Measurements from ENCODE around the gene LAMA5. TPM values are rescaled to one million over a fixed set of nuclear protein-coding genes. Genes with fewer than 3 reads are reported as not detected.

LAMA5 gene
- total and polyA plus RNA-seq, 9 donors: 4.7 to 115 (median 42.2) TPM

GRCh38 chr20:62317167-62317655 lies 49.9 kb downstream of the LAMA5 start:
- Histone ChIP-seq H3K9me3 (no peaks in the 10 kb centered on the region), H3K4me3 (no peak overlapping the region), H3K4me1 (ENCODE audit: insufficient read depth) (peaks cover 3% of the 10 kb centered on the region), H3K27me3 (no peaks in the 10 kb centered on the region), H3K27ac (no peak overlapping the region), H3K36me3 (no peaks in the 10 kb centered on the region)
- intact Hi-C loops (cut with DNase I): no loop called here
- no peak for DNase-seq
- WGBS, 3 donors: 25 to 39% (median 34%) methylated on average over 17 to 18 of the region's 18 CpGs
- TF ChIP-seq EP300 (IDR thresholded peaks at IDR 0.05) (no peak), POLR2A (IDR thresholded peaks at IDR 0.05) (no peak), CTCF (IDR thresholded peaks at IDR 0.05) (no peak)

- Histone ChIP-seq H3K9me3 (no peaks in the 10 kb centered on the region), H3K4me3 (no peak overlapping the region), H3K36me3 (no peaks in the 10 kb centered on the region), H3K27ac (no peak overlapping the region), H3K27me3 (no peaks in the 10 kb centered on the region), H3K4me1 (ENCODE audit: insufficient read depth) (peaks cover 3% of the 10 kb centered on the region)
- intact Hi-C loops (cut with DNase I): no loop called here
- DNase-seq: no peak
- TF ChIP-seq POLR2A (IDR thresholded peaks at IDR 0.05): no peak
- no peak for TF ChIP-seq CTCF (IDR thresholded peaks at IDR 0.05)
- TF ChIP-seq EP300 (IDR thresholded peaks at IDR 0.05): no peak
- WGBS, 3 donors: 45 to 77% (median 47%) methylated on average over 30 to 40 of the region's 40 CpGs
These were observed 50.6 kb downstream of the LAMA5 start for GRCh38 chr20:62316331-62317166.

GRCh38 chr20:62315773-62316172 lies 51.3 kb downstream of the LAMA5 start:
- Histone ChIP-seq H3K9me3 (no peaks in the 10 kb centered on the region), H3K4me1 (ENCODE audit: insufficient read depth) (peaks cover 3% of the 10 kb centered on the region), H3K27ac (no peak overlapping the region), H3K36me3 (no peaks in the 10 kb centered on the region), H3K27me3 (no peaks in the 10 kb centered on the region), H3K4me3 (no peak overlapping the region)
- TF ChIP-seq CTCF (IDR thresholded peaks at IDR 0.05): no peak
- no peak for TF ChIP-seq EP300 (IDR thresholded peaks at IDR 0.05)
- intact Hi-C loops (cut with DNase I): no loop called here
- no peak for DNase-seq
- 89 to 93% (median 91%) methylated on average over 12 of the region's 12 CpGs for WGBS, 3 donors

- Histone ChIP-seq H3K9me3 (no peaks in the 10 kb centered on the region), H3K27me3 (no peaks in the 10 kb centered on the region), H3K4me3 (no peak overlapping the region), H3K36me3 (no peaks in the 10 kb centered on the region), H3K4me1 (ENCODE audit: insufficient read depth) (peaks cover 3% of the 10 kb centered on the region), H3K27ac (no peak overlapping the region)
- WGBS, 3 donors: 92 to 94% (median 94%) methylated on average over 19 to 25 of the region's 25 CpGs
- no peak for DNase-seq
- no peak for TF ChIP-seq POLR2A (IDR thresholded peaks at IDR 0.05)
- TF ChIP-seq EP300 (IDR thresholded peaks at IDR 0.05): no peak
- no peak for TF ChIP-seq CTCF (IDR thresholded peaks at IDR 0.05)
- intact Hi-C loops (cut with DNase I): loop anchor here in 1 of 4 donors (5.0 kb wide), 1 partner anchor 67 kb away; no protein-coding TSS in a partner anchor
These were observed 52.3 kb downstream of the LAMA5 start for GRCh38 chr20:62314711-62315302.

All from ovary (tissue), 9 donors.